Measurements from ENCODE around the gene SCAI. TPM values are rescaled to one million over a fixed set of nuclear protein-coding genes. Genes with fewer than 3 reads are reported as not detected.

The SCAI gene
- total RNA-seq, 2 donors from 2014 or later, result 6.7 to 7.6 TPM

DNA sequence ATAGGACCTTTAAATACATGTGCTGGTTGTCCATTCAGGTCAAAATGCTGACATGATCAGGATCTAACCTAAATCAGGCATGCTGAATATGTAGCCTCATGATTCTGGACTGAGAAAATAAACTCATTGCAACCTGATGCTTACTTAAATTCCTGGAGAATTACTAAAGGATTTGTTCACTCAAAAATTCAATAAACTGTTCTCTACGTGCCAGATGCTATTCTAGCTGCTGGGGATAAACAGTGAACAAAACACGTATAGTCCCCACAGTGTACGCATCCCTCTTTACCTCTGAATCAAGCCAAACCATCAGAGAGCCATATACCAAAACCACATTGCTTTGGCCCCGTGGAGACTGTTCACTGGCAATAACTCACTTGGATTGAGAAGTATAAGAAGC is 6.1 kb downstream of the SCAI start:
- H3K4me1 ChIP-seq, result no peaks in the 10 kb centered on the region
- no peaks in the 10 kb centered on the region for H3K36me3 ChIP-seq (replicated peaks in 1 of 2; ENCODE audit: insufficient read depth in 1 of 2, low read depth in 2 of 2)
- H3K27me3 ChIP-seq, result no peaks in the 10 kb centered on the region
- intact Hi-C loops (cut with DNase I), result no loop called here
- H3K27ac ChIP-seq, result no peak overlapping the region
- H3K4me3 ChIP-seq, result no peak overlapping the region
- no peak for TF ChIP-seq POLR2A (IDR thresholded peaks at IDR 0.05)
- TF ChIP-seq, protein P1, sequence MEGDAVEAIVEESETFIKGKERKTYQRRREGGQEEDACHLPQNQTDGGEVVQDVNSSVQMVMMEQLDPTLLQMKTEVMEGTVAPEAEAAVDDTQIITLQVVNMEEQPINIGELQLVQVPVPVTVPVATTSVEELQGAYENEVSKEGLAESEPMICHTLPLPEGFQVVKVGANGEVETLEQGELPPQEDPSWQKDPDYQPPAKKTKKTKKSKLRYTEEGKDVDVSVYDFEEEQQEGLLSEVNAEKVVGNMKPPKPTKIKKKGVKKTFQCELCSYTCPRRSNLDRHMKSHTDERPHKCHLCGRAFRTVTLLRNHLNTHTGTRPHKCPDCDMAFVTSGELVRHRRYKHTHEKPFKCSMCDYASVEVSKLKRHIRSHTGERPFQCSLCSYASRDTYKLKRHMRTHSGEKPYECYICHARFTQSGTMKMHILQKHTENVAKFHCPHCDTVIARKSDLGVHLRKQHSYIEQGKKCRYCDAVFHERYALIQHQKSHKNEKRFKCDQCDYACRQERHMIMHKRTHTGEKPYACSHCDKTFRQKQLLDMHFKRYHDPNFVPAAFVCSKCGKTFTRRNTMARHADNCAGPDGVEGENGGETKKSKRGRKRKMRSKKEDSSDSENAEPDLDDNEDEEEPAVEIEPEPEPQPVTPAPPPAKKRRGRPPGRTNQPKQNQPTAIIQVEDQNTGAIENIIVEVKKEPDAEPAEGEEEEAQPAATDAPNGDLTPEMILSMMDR (IDR thresholded peaks at IDR 0.05), result no peak
- 78 to 83% methylated on average over 4 of the region's 4 CpGs for WGBS, 2 donors
- H3K9me3 ChIP-seq, result no peaks in the 10 kb centered on the region
- ATAC-seq, result no peak
- no peak for DNase-seq

DNA sequence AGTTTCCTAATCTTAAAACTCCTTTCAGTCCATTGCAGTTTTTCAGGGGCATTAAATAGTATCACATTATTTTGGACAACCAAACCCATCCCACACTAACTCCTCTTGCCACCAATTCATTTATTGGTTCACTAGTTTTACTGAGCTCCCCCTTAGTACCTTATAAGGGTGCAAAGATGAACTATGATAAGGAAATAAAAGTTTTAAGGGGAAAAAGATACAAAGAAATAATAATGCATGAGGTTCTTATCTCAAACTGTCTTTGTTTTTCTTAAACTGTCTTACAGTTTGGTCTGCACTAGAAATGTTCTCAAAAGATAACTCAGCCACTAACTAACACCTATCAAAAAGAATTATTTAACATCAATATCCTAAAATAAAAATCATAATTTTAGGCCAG is 8.4 kb downstream of the SCAI start:
- no peak for TF ChIP-seq POLR2A (IDR thresholded peaks at IDR 0.05)
- TF ChIP-seq, protein P1 (IDR thresholded peaks at IDR 0.05), result no peak
- Histone ChIP-seq H3K27ac (no peak overlapping the region), H3K4me1 (peaks cover 6% of the 10 kb centered on the region), H3K27me3 (no peaks in the 10 kb centered on the region), H3K4me3 (no peak overlapping the region), H3K36me3 (replicated peaks in 1 of 2; ENCODE audit: insufficient read depth in 1 of 2, low read depth in 2 of 2) (no peaks in the 10 kb centered on the region), H3K9me3 (no peaks in the 10 kb centered on the region)
- DNase-seq (no peak), ATAC-seq (no peak)
- intact Hi-C loops (cut with DNase I), result no loop called here

DNA sequence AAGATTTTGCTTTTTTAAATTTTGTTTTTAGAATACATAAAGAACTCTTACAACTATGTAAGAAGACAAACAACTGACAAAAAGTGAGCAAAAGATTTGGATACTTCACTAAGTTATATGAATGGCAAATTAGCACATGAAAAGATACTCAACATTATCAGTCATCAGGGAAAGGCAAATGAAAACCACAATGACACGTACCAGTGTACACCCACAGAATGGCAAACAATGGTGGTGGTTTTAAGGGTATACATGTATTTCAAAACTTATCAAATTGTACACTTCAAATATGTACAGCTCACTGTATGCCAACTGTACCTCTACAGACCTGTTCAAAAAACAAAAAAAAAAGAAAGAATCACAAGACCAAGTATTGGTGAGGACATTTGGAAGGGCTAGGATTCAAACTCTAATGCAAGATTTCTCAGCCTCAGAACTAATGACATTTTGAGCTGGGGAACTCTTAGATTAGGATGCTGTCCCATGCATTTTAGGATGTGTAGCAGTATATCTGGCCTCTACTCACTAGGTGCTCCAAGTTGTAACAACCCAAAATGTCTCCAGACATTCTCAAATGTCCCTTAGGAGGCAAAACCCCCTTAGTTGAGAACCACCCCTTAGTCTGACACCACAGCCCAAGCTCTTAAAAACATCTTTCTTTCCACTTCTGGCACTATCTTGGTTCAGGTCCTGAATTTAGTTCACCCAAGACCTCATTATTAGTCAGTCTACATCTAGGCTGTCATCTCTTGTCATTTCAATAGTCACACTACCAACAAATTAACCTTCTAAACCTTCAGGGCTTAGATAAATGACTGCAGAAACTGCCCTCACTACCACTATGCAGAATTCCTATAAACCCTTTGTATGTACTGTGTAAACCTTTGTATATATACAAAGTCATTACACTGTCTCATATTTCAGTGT is 9.7 kb downstream of the SCAI start:
- no peaks in the 10 kb centered on the region for H3K36me3 ChIP-seq (replicated peaks in 1 of 2; ENCODE audit: insufficient read depth in 1 of 2, low read depth in 2 of 2)
- no peaks in the 10 kb centered on the region for H3K9me3 ChIP-seq
- peaks cover 6% of the 10 kb centered on the region for H3K4me1 ChIP-seq
- ATAC-seq (no peak), DNase-seq (no peak)
- no peak overlapping the region for H3K27ac ChIP-seq
- TF ChIP-seq, protein P1 (IDR thresholded peaks at IDR 0.05), result no peak
- TF ChIP-seq POLR2A (IDR thresholded peaks at IDR 0.05), result no peak
- WGBS, 2 donors, result 74 to 100% methylated on average over 1 of the region's 1 CpG
- no peaks in the 10 kb centered on the region for H3K27me3 ChIP-seq
- H3K4me3 ChIP-seq, result no peak overlapping the region
- intact Hi-C loops (cut with DNase I), result no loop called here

DNA sequence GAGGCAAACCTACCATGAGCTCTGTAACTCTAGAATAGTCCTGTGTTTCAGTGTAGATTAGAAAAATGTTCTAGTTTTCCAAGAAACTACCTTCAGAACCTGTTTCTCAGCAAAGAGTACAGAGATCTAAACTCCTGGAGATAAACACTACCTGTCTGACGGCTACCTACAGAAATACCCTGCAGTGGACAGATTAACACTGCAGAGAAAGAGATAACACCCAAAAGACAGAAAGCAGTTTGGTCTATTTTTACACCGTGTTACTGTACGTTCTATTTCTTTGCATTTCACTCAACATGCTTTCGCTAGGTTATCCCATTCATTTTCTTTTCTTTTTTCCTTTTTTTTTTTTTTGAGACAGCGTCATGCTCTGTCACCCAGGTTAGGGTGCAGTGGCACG is 11.6 kb downstream of the SCAI start:
- DNase-seq (no peak), ATAC-seq (no peak)
- Histone ChIP-seq H3K27me3 (no peaks in the 10 kb centered on the region), H3K9me3 (no peaks in the 10 kb centered on the region), H3K4me1 (peaks cover 6% of the 10 kb centered on the region), H3K36me3 (replicated peaks in 1 of 2; ENCODE audit: insufficient read depth in 1 of 2, low read depth in 2 of 2) (no peaks in the 10 kb centered on the region), H3K4me3 (no peak overlapping the region), H3K27ac (peak overlapping the region in 1 of 4 donors; percentile 1)
- intact Hi-C loops (cut with DNase I), result no loop called here
- WGBS, 2 donors, result 54% methylated on average over 6 of the region's 6 CpGs
- TF ChIP-seq POLR2A (IDR thresholded peaks at IDR 0.05), result no peak
- TF ChIP-seq, protein P1 (IDR thresholded peaks at IDR 0.05), result no peak
